Breast epithelium (tissue), 3 donors: ENCODE results near the gene DENND2C.

ENCODE experiments used
- POLR2A ChIP-seq: fragments of 450-650 bp; IDR thresholded peaks from one replicate; pipeline ENCODE4 v1.6.1; 2016; ENCODE audit warnings: antibody characterized with exemption, mild to moderate bottlenecking, moderate library complexity
- TF ChIP-seq, protein P1 (sequence below), 3 donors: fragments of 450-650 bp; IDR thresholded peaks; one replicate each; pipeline ENCODE4 v1.5.1; 2016 to 2017; ENCODE audit warnings: antibody characterized with exemption in 3 of 3, mild to moderate bottlenecking in 3 of 3, moderate library complexity in 3 of 3

DNA sequence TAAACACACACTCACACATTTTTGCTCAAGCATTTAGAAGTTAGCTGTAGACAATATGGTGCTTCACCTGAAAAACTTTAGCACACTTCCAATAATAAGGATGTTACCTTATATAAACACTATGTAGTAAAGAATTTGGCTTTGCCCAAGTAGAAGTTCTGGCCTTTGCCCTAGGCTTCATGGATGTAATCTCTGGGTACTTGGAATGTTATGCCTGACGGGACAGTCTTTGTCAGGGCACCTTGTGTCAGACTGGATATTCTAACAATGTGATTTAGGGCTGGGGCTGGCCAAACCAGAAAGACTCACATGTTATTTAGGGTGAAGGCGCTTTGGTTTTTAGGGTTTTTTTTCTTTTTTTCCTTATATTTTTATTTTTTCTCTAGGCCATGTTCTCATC, 124.1 kb downstream of the DENND2C start:
- TF ChIP-seq, protein P1, sequence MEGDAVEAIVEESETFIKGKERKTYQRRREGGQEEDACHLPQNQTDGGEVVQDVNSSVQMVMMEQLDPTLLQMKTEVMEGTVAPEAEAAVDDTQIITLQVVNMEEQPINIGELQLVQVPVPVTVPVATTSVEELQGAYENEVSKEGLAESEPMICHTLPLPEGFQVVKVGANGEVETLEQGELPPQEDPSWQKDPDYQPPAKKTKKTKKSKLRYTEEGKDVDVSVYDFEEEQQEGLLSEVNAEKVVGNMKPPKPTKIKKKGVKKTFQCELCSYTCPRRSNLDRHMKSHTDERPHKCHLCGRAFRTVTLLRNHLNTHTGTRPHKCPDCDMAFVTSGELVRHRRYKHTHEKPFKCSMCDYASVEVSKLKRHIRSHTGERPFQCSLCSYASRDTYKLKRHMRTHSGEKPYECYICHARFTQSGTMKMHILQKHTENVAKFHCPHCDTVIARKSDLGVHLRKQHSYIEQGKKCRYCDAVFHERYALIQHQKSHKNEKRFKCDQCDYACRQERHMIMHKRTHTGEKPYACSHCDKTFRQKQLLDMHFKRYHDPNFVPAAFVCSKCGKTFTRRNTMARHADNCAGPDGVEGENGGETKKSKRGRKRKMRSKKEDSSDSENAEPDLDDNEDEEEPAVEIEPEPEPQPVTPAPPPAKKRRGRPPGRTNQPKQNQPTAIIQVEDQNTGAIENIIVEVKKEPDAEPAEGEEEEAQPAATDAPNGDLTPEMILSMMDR (IDR thresholded peaks at IDR 0.05), result no peak
- TF ChIP-seq POLR2A, result no peak
